IPS DF 6.9 (cell line): ENCODE results near the gene HOXB4.

Experiments used
- DNase-seq: peaks from one replicate; pipeline ENCODE4 v3.0.0-alpha.2; 2013; ENCODE audit warnings: low read depth, low spot score
- H3K27ac ChIP-seq: one replicate; pipeline ENCODE4 v1.5.1; 2013; ENCODE audit warnings: low read length, control low read depth
- H3K27me3 ChIP-seq: 2 replicates; pipeline ENCODE4 v1.6.1; 2013; ENCODE audit warnings: mild to moderate bottlenecking, low read length; ENCODE audit not compliant: control insufficient read depth, insufficient read depth
- H3K36me3 ChIP-seq: 2 replicates; pipeline ENCODE4 v1.6.1; 2013; ENCODE audit warnings: low read length; ENCODE audit not compliant: control insufficient read depth, insufficient read depth
- H3K4me1 ChIP-seq: 2 replicates; pipeline ENCODE4 v1.6.1; 2013; ENCODE audit warnings: low read length; ENCODE audit not compliant: control insufficient read depth, insufficient read depth
- H3K4me3 ChIP-seq: 2 replicates; pipeline ENCODE4 v1.5.1; 2013; ENCODE audit warnings: mild to moderate bottlenecking, low read length
- H3K9me3 ChIP-seq: 2 replicates; pipeline ENCODE4 v1.6.1; 2013; ENCODE audit warnings: low read length, inconsistent platforms; ENCODE audit not compliant: control insufficient read depth, insufficient read depth
- WGBS: extraction: QIAGEN DNeasy Blood & Tissue Kit; methylation state at CpG from one replicate; pipeline ENCODE4 v1.1.7; 2013; ENCODE audit warnings: mixed read lengths, missing lambda C conversion rate; ENCODE audit not compliant: insufficient read length, insufficient coverage; 5-methylcytosine and 5-hydroxymethylcytosine counted together

Gene HOXB4

GRCh38 chr17:48549281-48549630 is 28.9 kb downstream of the HOXB4 start:
- no CpG with 5 or more reads among the region's 3 CpGs for WGBS
- Histone ChIP-seq H3K27ac (no peak overlapping the region), H3K4me1 (peaks cover 8% of the 10 kb centered on the region), H3K4me3 (no peak overlapping the region), H3K9me3 (no peaks in the 10 kb centered on the region), H3K36me3 (no peaks in the 10 kb centered on the region), H3K27me3 (peaks cover 87% of the 10 kb centered on the region)
- no peak for DNase-seq

- DNase-seq: no peak
- Histone ChIP-seq H3K4me3 (no peak overlapping the region), H3K27ac (no peak overlapping the region), H3K4me1 (peaks cover 8% of the 10 kb centered on the region), H3K27me3 (peaks cover 87% of the 10 kb centered on the region), H3K36me3 (no peaks in the 10 kb centered on the region), H3K9me3 (no peaks in the 10 kb centered on the region)
- no CpG with 5 or more reads among the region's 6 CpGs for WGBS
Measured at GRCh38 chr17:48548523-48549280, 29.4 kb downstream of the HOXB4 start.

- H3K9me3 ChIP-seq: no peaks in the 10 kb centered on the region
- H3K36me3 ChIP-seq: no peaks in the 10 kb centered on the region
- H3K27me3 ChIP-seq: peaks cover 87% of the 10 kb centered on the region
- no CpG with 5 or more reads among the region's 24 CpGs for WGBS
- H3K27ac ChIP-seq: no peak overlapping the region
- no peak overlapping the region for H3K4me3 ChIP-seq
- DNase-seq: no peak
- H3K4me1 ChIP-seq: peaks cover 10% of the 10 kb centered on the region
Measured at GRCh38 chr17:48547808-48548522, 30.2 kb downstream of the HOXB4 start.

- Histone ChIP-seq H3K4me1 (peaks cover 10% of the 10 kb centered on the region), H3K27me3 (peaks cover 87% of the 10 kb centered on the region), H3K36me3 (no peaks in the 10 kb centered on the region), H3K4me3 (no peak overlapping the region), H3K27ac (no peak overlapping the region), H3K9me3 (no peaks in the 10 kb centered on the region)
- no CpG with 5 or more reads among the region's 10 CpGs for WGBS
- no peak for DNase-seq
Measured at GRCh38 chr17:48546924-48547807, 31.0 kb downstream of the HOXB4 start.

GRCh38 chr17:48546137-48546923 is 31.8 kb downstream of the HOXB4 start:
- Histone ChIP-seq H3K4me1 (peaks cover 9% of the 10 kb centered on the region), H3K27ac (no peak overlapping the region), H3K4me3 (no peak overlapping the region), H3K9me3 (no peaks in the 10 kb centered on the region), H3K27me3 (peaks cover 86% of the 10 kb centered on the region), H3K36me3 (no peaks in the 10 kb centered on the region)
- WGBS: no CpG with 5 or more reads among the region's 10 CpGs
- DNase-seq: no peak

- Histone ChIP-seq H3K27me3 (peaks cover 85% of the 10 kb centered on the region), H3K9me3 (no peaks in the 10 kb centered on the region), H3K4me3 (no peak overlapping the region), H3K27ac (no peak overlapping the region), H3K4me1 (peaks cover 9% of the 10 kb centered on the region), H3K36me3 (no peaks in the 10 kb centered on the region)
- no peak for DNase-seq
- no CpG with 5 or more reads among the region's 1 CpG for WGBS
Measured at GRCh38 chr17:48545539-48545938, 32.6 kb downstream of the HOXB4 start.

- no peaks in the 10 kb centered on the region for H3K9me3 ChIP-seq
- no peaks in the 10 kb centered on the region for H3K36me3 ChIP-seq
- peaks cover 7% of the 10 kb centered on the region for H3K4me1 ChIP-seq
- no peak for DNase-seq
- no CpG with 5 or more reads among the region's 12 CpGs for WGBS
- no peak within 1 kb of the TSS for H3K27ac ChIP-seq
- no peak within 1 kb of the TSS for H3K4me3 ChIP-seq
- peaks cover 83% of the 10 kb centered on the region for H3K27me3 ChIP-seq
Measured at GRCh38 chr17:48545022-48545375, 33.2 kb downstream of the HOXB4 start, which contains the start of gene HOXB2. Gene HOXB2 (minus strand): TSS chr17:48545109. CDS start chr17:48544911, 198 bp downstream.

- peaks cover 7% of the 10 kb centered on the region for H3K4me1 ChIP-seq
- H3K27me3 ChIP-seq: peaks cover 83% of the 10 kb centered on the region
- H3K36me3 ChIP-seq: no peaks in the 10 kb centered on the region
- WGBS: no CpG with 5 or more reads among the region's 38 CpGs
- no peak for DNase-seq
- no peaks in the 10 kb centered on the region for H3K9me3 ChIP-seq
- H3K27ac ChIP-seq: no peak overlapping the region
- H3K4me3 ChIP-seq: no peak overlapping the region
Measured at GRCh38 chr17:48544349-48545021, 33.7 kb downstream of the HOXB4 start.

GRCh38 chr17:48543854-48544348 is 34.2 kb downstream of the HOXB4 start:
- Histone ChIP-seq H3K9me3 (no peaks in the 10 kb centered on the region), H3K36me3 (no peaks in the 10 kb centered on the region), H3K27me3 (peaks cover 81% of the 10 kb centered on the region), H3K27ac (no peak overlapping the region), H3K4me3 (no peak overlapping the region), H3K4me1 (peaks cover 6% of the 10 kb centered on the region)
- WGBS: no CpG with 5 or more reads among the region's 20 CpGs
- no peak for DNase-seq
